K562 (cell line): ENCODE results near the gene DIPK2A. TPM values are rescaled to one million over a fixed set of nuclear protein-coding genes. Genes with fewer than 3 reads are reported as not detected.

Source experiments
- HNRNPL ChIP-seq: fragments of 200-400 bp; formaldehyde crosslinking; IDR thresholded peaks from 2 replicates; pipeline ENCODE4 v1.6.1; 2017; ENCODE audit warnings: low read depth, mild to moderate bottlenecking, low read length
- KLF16 ChIP-seq: IDR thresholded peaks from 2 replicates; pipeline ENCODE4 v1.6.1; 2016; ENCODE audit warnings: antibody characterized with exemption
- ZNF121 ChIP-seq: sonication (generic); formaldehyde crosslinking; conservative IDR thresholded peaks from 2 replicates; pipeline ENCODE4 v1.8.0; 2022; ENCODE audit warnings: missing genetic modification reagents
- polyA plus RNA-seq, 8 experiments: library from polyadenylated mRNA; depleted of rRNA in 4 of 8; stranded (reverse) in 5 of 8; unstranded in 3 of 8; fragments of >200 nt; fragmentation: Nextera tagmentation in 2 of 8; fragmentation: Illumina TruSeq in 1 of 8; extraction: Ambion mirVana in 2 of 8; extraction: Trizol in 1 of 8; gene quantifications; 2 replicates each; pipeline versions ENCODE4 v1.2.1 to v1.2.3, GENCODE V29; 2011 to 2014; ENCODE audit warnings: inconsistent platforms in 1 of 8, missing spikeins in 1 of 8
- total RNA-seq, 7 experiments: library from RNA; depleted of rRNA in 6 of 7; stranded (reverse); fragments of >200 nt in 6 of 7; fragmentation: Illumina TruSeq in 2 of 7; extraction: Trizol in 2 of 7; gene quantifications; 2 replicates each; pipeline versions ENCODE4 v1.2.1 to v1.2.3, GENCODE V29; 2011 to 2021; ENCODE audit warnings: low replicate concordance in 1 of 7
- TF ChIP-seq, protein P1 (sequence below), 3 experiments: fragments of 200-800 bp in 1 of 3; sonication (Bioruptor generic) in 1 of 3; sonication (generic) in 1 of 3; formaldehyde crosslinking in 1 of 3; IDR thresholded peaks; 2 replicates each; pipeline versions ENCODE4 v1.6.1 to v1.8.0; 2016 to 2022; ENCODE audit warnings: mild to moderate bottlenecking in 2 of 3, missing compliant biosample characterization in 2 of 3, missing genetic modification characterization in 2 of 3, missing genetic modification reagents in 1 of 3
- TF ChIP-seq, protein P2 (sequence below), 2 experiments: fragments of 450-650 bp in 1 of 2; sonication (generic) in 1 of 2; formaldehyde crosslinking in 1 of 2; IDR thresholded peaks; 2 replicates each; pipeline versions ENCODE4 v1.7.1 to v1.9.0; 2016 to 2022; ENCODE audit warnings: inconsistent platforms in 1 of 2, mild to moderate bottlenecking in 1 of 2, missing genetic modification reagents in 1 of 2
- TF ChIP-seq, protein P3 (sequence below): sonication (generic); formaldehyde crosslinking; IDR thresholded peaks from 2 replicates; pipeline ENCODE4 v1.8.0; 2022; ENCODE audit warnings: missing genetic modification reagents, mild to moderate bottlenecking, moderate library complexity, borderline replicate concordance
- TF ChIP-seq, protein P4 (sequence below): sonication (generic); formaldehyde crosslinking; IDR thresholded peaks from 2 replicates; pipeline ENCODE4 v1.8.0; 2023; ENCODE audit warnings: mild to moderate bottlenecking, missing genetic modification reagents
- TF ChIP-seq, protein P5 (sequence below), 3 experiments: IDR thresholded peaks in 2 of 3; conservative IDR thresholded peaks in 1 of 3; 2 replicates each; pipeline ENCODE4 v1.5.1; 2011 to 2012; ENCODE audit warnings: low read length in 3 of 3, mild to moderate bottlenecking in 3 of 3, control low read depth in 2 of 3, improper control_type of control experiment in 1 of 3, inconsistent platforms in 1 of 3, low read depth in 1 of 3, mixed read lengths in 1 of 3, moderate library complexity in 1 of 3; ENCODE audit not compliant: insufficient read depth in 2 of 3

The DIPK2A gene
- total and polyA plus RNA-seq, 9 of the 15 experiments (the other 6 are each of a cell fraction or from before 2014, with no cell fraction given) = 3.3 to 15.7 (median 7.8) TPM

DNA sequence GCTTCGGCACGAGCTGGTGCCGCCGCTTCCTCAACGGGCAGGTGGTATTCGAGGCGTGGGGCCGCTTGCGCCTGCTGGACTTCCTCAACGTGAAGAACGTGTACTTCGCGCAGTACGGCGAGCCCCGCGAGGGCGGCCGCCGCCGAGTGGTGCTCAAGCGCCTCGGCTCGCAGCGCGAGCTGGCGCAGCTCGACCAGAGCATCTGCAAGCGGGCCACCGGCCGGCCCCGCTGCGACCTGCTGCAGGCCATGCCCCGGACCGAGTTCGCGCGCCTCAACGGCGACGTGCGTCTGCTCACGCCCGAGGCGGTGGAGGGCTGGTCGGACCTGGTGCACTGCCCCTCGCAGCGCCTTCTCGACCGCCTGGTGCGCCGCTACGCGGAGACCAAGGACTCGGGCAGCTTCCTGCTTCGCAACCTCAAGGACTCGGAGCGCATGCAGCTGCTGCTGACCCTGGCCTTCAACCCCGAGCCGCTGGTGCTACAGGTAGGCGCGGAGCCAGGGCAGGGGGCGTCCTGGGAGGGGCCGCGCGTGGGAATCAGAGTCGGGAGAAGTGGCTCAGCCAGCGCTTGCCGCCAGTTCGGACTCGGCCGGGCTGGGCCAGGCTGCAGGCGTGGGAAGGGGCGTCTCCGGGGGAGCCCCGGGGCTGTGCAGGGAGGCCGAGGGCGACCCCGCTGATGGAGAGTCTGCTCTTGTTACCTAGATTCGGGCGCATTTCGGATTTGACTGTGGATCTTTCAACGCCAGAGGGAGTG lies 1.1 kb downstream of the DIPK2A start (continued):
- TF ChIP-seq, protein P1, sequence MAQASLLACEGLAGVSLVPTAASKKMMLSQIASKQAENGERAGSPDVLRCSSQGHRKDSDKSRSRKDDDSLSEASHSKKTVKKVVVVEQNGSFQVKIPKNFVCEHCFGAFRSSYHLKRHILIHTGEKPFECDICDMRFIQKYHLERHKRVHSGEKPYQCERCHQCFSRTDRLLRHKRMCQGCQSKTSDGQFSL (CRISPR knock-in tag; IDR thresholded peaks at IDR 0.05) = peak; percentile 52
- TF ChIP-seq, protein P1 (tag; IDR thresholded peaks at IDR 0.05) = no peak
- TF ChIP-seq KLF16 (no peak), HNRNPL (peak; percentile 29; the same call in 1 of the 2 replicates), ZNF121 (peak; percentile 41; the same call in 1 of the 2 replicates)
- TF ChIP-seq, protein P2, sequence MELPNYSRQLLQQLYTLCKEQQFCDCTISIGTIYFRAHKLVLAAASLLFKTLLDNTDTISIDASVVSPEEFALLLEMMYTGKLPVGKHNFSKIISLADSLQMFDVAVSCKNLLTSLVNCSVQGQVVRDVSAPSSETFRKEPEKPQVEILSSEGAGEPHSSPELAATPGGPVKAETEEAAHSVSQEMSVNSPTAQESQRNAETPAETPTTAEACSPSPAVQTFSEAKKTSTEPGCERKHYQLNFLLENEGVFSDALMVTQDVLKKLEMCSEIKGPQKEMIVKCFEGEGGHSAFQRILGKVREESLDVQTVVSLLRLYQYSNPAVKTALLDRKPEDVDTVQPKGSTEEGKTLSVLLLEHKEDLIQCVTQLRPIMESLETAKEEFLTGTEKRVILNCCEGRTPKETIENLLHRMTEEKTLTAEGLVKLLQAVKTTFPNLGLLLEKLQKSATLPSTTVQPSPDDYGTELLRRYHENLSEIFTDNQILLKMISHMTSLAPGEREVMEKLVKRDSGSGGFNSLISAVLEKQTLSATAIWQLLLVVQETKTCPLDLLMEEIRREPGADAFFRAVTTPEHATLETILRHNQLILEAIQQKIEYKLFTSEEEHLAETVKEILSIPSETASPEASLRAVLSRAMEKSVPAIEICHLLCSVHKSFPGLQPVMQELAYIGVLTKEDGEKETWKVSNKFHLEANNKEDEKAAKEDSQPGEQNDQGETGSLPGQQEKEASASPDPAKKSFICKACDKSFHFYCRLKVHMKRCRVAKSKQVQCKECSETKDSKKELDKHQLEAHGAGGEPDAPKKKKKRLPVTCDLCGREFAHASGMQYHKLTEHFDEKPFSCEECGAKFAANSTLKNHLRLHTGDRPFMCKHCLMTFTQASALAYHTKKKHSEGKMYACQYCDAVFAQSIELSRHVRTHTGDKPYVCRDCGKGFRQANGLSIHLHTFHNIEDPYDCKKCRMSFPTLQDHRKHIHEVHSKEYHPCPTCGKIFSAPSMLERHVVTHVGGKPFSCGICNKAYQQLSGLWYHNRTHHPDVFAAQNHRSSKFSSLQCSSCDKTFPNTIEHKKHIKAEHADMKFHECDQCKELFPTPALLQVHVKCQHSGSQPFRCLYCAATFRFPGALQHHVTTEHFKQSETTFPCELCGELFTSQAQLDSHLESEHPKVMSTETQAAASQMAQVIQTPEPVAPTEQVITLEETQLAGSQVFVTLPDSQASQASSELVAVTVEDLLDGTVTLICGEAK (IDR thresholded peaks at IDR 0.05) = no peak
- TF ChIP-seq, protein P2 (CRISPR knock-in tag; IDR thresholded peaks at IDR 0.05) = 0 out of 2 replicates have a peak, but pooled peaks have one; percentile 58
- TF ChIP-seq, protein P3, sequence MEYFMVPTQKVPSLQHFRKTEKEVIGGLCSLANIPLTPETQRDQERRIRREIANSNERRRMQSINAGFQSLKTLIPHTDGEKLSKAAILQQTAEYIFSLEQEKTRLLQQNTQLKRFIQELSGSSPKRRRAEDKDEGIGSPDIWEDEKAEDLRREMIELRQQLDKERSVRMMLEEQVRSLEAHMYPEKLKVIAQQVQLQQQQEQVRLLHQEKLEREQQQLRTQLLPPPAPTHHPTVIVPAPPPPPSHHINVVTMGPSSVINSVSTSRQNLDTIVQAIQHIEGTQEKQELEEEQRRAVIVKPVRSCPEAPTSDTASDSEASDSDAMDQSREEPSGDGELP (CRISPR knock-in tag) = peak; percentile 28; the same call in 1 of the 2 replicates
- TF ChIP-seq, protein P4, sequence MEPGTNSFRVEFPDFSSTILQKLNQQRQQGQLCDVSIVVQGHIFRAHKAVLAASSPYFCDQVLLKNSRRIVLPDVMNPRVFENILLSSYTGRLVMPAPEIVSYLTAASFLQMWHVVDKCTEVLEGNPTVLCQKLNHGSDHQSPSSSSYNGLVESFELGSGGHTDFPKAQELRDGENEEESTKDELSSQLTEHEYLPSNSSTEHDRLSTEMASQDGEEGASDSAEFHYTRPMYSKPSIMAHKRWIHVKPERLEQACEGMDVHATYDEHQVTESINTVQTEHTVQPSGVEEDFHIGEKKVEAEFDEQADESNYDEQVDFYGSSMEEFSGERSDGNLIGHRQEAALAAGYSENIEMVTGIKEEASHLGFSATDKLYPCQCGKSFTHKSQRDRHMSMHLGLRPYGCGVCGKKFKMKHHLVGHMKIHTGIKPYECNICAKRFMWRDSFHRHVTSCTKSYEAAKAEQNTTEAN (CRISPR knock-in tag) = peak; percentile 67; the same call in 1 of the 2 replicates
- TF ChIP-seq, protein P5, sequence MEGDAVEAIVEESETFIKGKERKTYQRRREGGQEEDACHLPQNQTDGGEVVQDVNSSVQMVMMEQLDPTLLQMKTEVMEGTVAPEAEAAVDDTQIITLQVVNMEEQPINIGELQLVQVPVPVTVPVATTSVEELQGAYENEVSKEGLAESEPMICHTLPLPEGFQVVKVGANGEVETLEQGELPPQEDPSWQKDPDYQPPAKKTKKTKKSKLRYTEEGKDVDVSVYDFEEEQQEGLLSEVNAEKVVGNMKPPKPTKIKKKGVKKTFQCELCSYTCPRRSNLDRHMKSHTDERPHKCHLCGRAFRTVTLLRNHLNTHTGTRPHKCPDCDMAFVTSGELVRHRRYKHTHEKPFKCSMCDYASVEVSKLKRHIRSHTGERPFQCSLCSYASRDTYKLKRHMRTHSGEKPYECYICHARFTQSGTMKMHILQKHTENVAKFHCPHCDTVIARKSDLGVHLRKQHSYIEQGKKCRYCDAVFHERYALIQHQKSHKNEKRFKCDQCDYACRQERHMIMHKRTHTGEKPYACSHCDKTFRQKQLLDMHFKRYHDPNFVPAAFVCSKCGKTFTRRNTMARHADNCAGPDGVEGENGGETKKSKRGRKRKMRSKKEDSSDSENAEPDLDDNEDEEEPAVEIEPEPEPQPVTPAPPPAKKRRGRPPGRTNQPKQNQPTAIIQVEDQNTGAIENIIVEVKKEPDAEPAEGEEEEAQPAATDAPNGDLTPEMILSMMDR (IDR thresholded peaks at IDR 0.05 in 2 of 3, conservative IDR thresholded peaks at IDR 0.05 in 1 of 3; ENCODE audit: insufficient read depth in 2 of 3, low read depth in 1 of 3, low read length in 3 of 3) = peak; percentile 38 to 58 (median 49)
